Measurements from ENCODE around the gene CDK7. TPM values are rescaled to one million over a fixed set of nuclear protein-coding genes. Genes with fewer than 3 reads are reported as not detected.

CDK7 gene
- polyA plus RNA-seq, 6 donors from 2014 or later: 28.8 to 55.4 (median 31.4) TPM

- peaks cover 0 to 15% (median 10%) of the 10 kb centered on the region in 7 donors for H3K9me3 Mint-ChIP-seq
- peak overlapping the region in 3 of 6 donors; percentile 26 to 63 (median 40) for H3K27ac Mint-ChIP-seq
- DNase-seq: no peak
- no peaks in the 10 kb centered on the region for H3K27me3 Mint-ChIP-seq
- no peak for ATAC-seq (ENCODE audit: low read depth in 2 of 2)
- H3K4me3 Mint-ChIP-seq: no peak overlapping the region
- H3K4me1 Mint-ChIP-seq: peaks cover 0 to 15% (median 3%) of the 10 kb centered on the region in 3 donors
- peaks cover 32 to 37% of the 10 kb centered on the region in 2 donors for H3K36me3 Mint-ChIP-seq
These were observed 77.9 kb downstream of the CDK7 start for GRCh38 chr5:69312459-69313160.

GRCh38 chr5:69313428-69313827 is 78.7 kb downstream of the CDK7 start:
- peaks cover 0 to 15% (median 3%) of the 10 kb centered on the region in 3 donors for H3K4me1 Mint-ChIP-seq
- peaks cover 27 to 31% of the 10 kb centered on the region in 2 donors for H3K36me3 Mint-ChIP-seq
- H3K4me3 Mint-ChIP-seq: no peak overlapping the region
- no peak for DNase-seq
- H3K27me3 Mint-ChIP-seq: no peaks in the 10 kb centered on the region
- H3K27ac Mint-ChIP-seq: no peak overlapping the region
- no peak for ATAC-seq (ENCODE audit: low read depth in 2 of 2)
- H3K9me3 Mint-ChIP-seq: peaks cover 0 to 13% (median 9%) of the 10 kb centered on the region in 7 donors

- H3K36me3 Mint-ChIP-seq: peaks cover 7 to 15% of the 10 kb centered on the region in 2 donors
- peaks cover 0 to 15% (median 3%) of the 10 kb centered on the region in 3 donors for H3K4me1 Mint-ChIP-seq
- no peak for ATAC-seq (ENCODE audit: low read depth in 2 of 2)
- no peaks in the 10 kb centered on the region for H3K27me3 Mint-ChIP-seq
- no peak overlapping the region for H3K4me3 Mint-ChIP-seq
- DNase-seq: no peak
- H3K27ac Mint-ChIP-seq: no peak overlapping the region
- no peaks in the 10 kb centered on the region for H3K9me3 Mint-ChIP-seq
These were observed 81.3 kb downstream of the CDK7 start for GRCh38 chr5:69315972-69316371.

DNA sequence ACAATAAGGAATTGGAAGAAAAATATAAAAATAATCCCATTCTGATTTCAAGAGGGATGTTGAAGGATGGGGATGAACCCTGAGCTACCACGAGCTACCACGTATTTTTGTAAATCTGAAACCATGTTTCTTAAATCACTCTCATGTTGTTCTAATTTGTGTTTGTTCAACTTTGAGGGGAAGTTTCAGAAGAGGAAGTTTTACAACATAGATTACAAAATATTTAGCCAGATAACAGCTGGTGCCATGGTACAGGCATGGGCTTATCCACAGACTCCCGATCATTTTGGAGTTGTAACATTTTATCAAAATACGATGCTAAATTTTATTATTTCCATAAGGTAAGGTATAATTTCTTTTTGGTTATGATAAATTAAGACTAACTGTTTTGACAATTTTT is 82.7 kb downstream of the CDK7 start:
- DNase-seq: no peak
- Mint-ChIP-seq H3K27ac (peak overlapping the region in 2 of 6 donors; percentile 18 to 62), H3K4me1 (peaks cover 0 to 14% (median 3%) of the 10 kb centered on the region in 3 donors), H3K27me3 (no peaks in the 10 kb centered on the region), H3K36me3 (peaks cover 7 to 13% of the 10 kb centered on the region in 2 donors), H3K4me3 (no peak overlapping the region), H3K9me3 (no peaks in the 10 kb centered on the region)
- no peak for ATAC-seq (ENCODE audit: low read depth in 2 of 2)

DNA sequence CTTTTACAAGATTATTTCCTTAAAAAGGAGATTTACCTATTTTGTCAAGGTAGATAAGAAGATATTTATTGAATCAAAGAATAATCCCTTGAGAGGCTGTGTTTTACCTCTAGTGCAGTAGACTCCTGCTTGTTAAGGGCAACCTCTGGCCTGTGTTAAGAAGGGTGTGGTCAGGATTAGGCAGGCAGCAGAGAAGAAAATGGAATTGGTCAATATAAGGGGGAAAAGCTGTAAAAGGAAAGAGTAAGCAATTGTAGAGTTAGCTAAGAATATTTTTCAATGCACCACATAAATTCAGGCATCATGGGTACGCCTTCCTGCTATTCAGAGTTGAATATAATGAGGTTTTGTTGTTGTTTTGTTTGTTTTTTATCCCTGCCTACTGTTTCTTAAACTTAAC is 91.7 kb downstream of the CDK7 start:
- Mint-ChIP-seq H3K27me3 (no peaks in the 10 kb centered on the region), H3K9me3 (no peaks in the 10 kb centered on the region), H3K27ac (peak overlapping the region in 2 of 6 donors; percentile 4 to 5), H3K36me3 (no peaks in the 10 kb centered on the region), H3K4me1 (peaks cover 0 to 4% (median 0%) of the 10 kb centered on the region in 3 donors), H3K4me3 (no peak overlapping the region)
- DNase-seq: no peak
- no peak for ATAC-seq (ENCODE audit: low read depth in 2 of 2)

Other genes with a start within 250 kb of the CDK7 start
- gene SLC30A5, start 140.9 kb upstream of the CDK7 start, polyA plus RNA-seq (ENCODE audit: low read depth in 6 of 6): 10 to 100 TPM; 13.6 to 26.1 (median 21.7) TPM
- gene CCNB1, start 67.7 kb upstream of the CDK7 start, polyA plus RNA-seq (ENCODE audit: low read depth in 6 of 6): 1 to 10 TPM in 5 of 6 donors, not detected in 1; 4.3 to 6.4 (median 6.1) TPM
- gene CENPH, start 45.3 kb upstream of the CDK7 start, polyA plus RNA-seq (ENCODE audit: low read depth in 6 of 6): 10 to 100 TPM; 10.6 to 20.9 (median 14.8) TPM
- 1 to 10 TPM in 5 of 6 donors, not detected in 1; 1.2 to 3.4 (median 2.7) TPM for gene CCDC125, start 97.9 kb downstream of the CDK7 start, polyA plus RNA-seq (ENCODE audit: low read depth in 6 of 6)
- 10 to 100 TPM; 49.1 to 98.0 (median 79.9) TPM for gene AK6, start 134.6 kb downstream of the CDK7 start, polyA plus RNA-seq (ENCODE audit: low read depth in 6 of 6)
- gene TAF9, start 134.6 kb downstream of the CDK7 start, polyA plus RNA-seq (ENCODE audit: low read depth in 6 of 6): 100 to 1,000 TPM in 5 of 6 donors, 10 to 100 TPM in 1; 91.6 to 165 (median 120) TPM
- gene RAD17, start 134.9 kb downstream of the CDK7 start, polyA plus RNA-seq (ENCODE audit: low read depth in 6 of 6): 10 to 100 TPM; 23.4 to 35.3 (median 28.8) TPM
- gene MARVELD2, start 180.2 kb downstream of the CDK7 start, polyA plus RNA-seq (ENCODE audit: low read depth in 6 of 6): under 1 TPM in 5 of 6 donors, not detected in 1; 0.16 to 0.36 (median 0.32) TPM